B cell (primary cell): ENCODE results near the gene CCDC175.

Experiments
- EZH2 ChIP-seq: IDR thresholded peaks from 2 replicates; pipeline ENCODE4 v1.6.1; 2012; ENCODE audit warnings: borderline replicate concordance, low read depth, mild to moderate bottlenecking, moderate library complexity, low read length; ENCODE audit not compliant: insufficient read depth, poor library complexity, severe bottlenecking
- TF ChIP-seq, protein P1 (sequence below): fragments of 200-600 bp; IDR thresholded peaks from one replicate; pipeline ENCODE4 v1.8.0; 2022; ENCODE audit warnings: antibody characterized with exemption, mild to moderate bottlenecking

DNA sequence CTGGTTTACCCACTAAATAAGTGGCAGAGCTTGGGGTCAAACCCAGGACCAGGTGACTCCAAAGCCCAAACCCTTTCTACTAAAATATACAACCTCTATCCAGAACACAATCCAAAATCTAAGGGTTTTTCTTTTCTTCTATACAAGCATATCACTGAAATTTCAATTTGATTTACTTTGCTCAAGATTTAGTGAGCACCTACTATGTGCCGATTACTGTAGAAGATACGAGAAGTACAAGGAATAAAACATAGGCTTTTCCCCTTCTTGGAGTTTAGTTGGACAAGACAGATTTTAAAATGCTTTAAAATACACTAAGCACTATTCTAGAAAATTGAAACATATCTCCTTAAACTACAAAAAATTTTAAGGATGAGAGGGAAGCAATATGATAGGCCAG lies 95.2 kb downstream of the CCDC175 start:
- TF ChIP-seq, protein P1, sequence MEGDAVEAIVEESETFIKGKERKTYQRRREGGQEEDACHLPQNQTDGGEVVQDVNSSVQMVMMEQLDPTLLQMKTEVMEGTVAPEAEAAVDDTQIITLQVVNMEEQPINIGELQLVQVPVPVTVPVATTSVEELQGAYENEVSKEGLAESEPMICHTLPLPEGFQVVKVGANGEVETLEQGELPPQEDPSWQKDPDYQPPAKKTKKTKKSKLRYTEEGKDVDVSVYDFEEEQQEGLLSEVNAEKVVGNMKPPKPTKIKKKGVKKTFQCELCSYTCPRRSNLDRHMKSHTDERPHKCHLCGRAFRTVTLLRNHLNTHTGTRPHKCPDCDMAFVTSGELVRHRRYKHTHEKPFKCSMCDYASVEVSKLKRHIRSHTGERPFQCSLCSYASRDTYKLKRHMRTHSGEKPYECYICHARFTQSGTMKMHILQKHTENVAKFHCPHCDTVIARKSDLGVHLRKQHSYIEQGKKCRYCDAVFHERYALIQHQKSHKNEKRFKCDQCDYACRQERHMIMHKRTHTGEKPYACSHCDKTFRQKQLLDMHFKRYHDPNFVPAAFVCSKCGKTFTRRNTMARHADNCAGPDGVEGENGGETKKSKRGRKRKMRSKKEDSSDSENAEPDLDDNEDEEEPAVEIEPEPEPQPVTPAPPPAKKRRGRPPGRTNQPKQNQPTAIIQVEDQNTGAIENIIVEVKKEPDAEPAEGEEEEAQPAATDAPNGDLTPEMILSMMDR = no peak
- no peak for TF ChIP-seq EZH2
